Stimulated activated CD4-positive, alpha-beta T cell treated with anti-CD3 and anti-CD28 coated beads, TNF-alpha, amount 100 ng/mL, for 24 hours (primary cell): ENCODE results near the gene JAZF1.

Experiments
- DNase-seq, 3 experiments: peaks; one replicate each; pipeline ENCODE4 v3.0.0-alpha.2; 2020; ENCODE audit warnings: low read depth in 3 of 3

JAZF1 gene

DNA sequence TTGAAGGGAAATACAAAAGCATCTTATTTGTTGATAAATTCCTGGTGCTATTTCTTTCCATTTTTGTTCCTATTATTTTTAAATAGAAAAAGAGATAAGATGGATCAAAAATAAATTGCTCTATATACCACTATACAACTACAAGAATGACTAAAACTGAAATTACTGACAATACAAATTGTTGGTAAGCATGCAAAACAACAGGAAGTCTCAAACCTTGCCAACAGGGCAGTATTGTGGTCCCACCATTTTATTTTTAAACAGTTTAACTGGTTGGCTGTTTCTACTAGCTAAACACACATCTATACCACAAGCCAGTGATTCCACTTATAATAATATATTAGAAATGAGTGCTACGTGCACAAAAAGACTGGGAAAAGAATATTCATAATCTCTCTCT is 213.0 kb downstream of the JAZF1 start:
- DNase-seq = no peak

GRCh38 chr7:27966219-27966780 is 214.3 kb downstream of the JAZF1 start:
- DNase-seq = no peak

DNA sequence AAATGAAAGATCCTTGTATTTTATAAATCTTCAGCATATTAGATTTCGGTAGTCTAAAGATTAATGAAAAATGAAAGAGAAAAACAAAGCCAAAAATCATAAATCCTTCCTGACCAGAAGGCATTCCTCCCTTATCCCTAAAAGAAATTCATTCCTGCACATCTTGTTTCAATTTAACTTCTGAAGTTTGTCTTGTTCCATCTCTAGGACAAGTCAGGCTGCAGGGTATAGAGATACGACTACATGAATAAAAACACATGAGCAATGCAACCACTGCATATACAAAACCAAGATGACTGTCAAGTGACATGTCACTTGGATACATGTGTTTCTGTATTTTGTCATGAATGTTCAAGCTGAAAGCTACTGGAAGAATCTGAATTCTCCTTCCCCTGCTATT is 214.9 kb downstream of the JAZF1 start:
- no peak for DNase-seq

GRCh38 chr7:27964820-27965219 is 215.8 kb downstream of the JAZF1 start:
- DNase-seq = no peak

GRCh38 chr7:27963056-27963455 is 217.5 kb downstream of the JAZF1 start:
- no peak for DNase-seq

DNA sequence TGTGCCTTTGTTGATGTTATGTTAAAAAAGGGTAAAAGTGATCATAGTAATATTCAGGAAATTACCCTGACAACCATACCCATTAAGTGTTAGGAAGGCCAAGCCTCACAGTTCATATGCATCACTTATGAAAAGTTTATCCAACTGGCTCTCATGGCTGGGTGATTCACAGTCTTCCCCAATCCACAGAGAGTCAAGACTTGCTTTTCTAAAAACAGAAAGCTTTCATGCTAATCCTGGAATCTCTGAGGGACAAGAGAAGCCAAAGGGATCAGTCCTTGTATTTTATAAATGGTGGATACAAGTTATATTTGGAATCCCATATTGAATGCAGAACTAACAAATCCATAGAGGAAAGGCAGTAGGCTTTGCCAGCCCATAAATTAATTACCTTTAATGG is 218.3 kb downstream of the JAZF1 start:
- no peak for DNase-seq

- DNase-seq = no peak
Observed at GRCh38 chr7:27961255-27961654, 219.3 kb downstream of the JAZF1 start.

DNA sequence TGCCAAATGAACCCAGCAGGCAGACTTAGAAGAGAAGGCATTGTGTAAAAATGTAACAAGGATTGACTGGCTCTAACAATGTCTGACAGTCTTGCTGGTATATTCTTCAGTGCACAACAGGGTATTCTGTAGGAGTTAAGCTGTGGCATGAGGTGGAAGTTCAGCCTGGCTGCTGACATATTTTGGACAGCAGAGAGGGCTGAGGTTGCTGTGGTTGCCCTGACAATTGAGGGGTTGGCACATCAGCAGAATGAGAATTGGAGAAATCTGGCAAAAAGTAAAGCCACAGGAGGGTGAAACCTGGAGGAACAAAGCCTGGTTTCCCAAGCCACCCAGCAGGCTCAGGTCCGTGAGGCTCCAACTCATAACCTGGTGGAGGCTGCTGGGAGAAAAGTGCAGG is 220.2 kb downstream of the JAZF1 start:
- no peak for DNase-seq

DNA sequence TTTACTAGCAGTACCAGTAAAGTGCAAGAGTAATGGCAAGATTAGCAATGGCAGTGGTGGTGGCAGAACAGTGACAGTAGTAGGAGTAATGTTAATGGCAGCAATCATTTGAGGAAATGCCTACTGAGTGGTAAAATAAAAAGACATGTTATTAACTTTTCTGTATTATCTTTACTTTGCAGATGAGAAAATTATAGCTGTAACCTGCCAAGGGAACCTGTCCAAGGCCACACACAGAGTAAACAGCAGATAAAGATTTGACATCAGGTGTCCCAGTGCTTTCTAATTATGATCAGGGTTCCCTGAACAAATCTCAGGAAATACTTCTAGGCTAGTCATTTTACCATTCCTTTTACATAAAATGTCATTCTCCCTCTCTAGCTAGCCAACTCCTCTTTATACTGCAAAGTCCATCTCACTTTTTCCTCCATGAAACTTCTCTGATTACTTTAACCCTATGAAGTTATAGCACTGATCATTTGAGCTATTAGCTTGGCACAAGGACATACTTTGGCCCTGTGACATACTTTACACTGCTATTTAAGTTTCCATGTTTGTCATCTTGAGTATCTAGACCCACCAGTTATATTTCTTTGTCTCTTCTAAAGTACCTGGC is 221.6 kb downstream of the JAZF1 start:
- DNase-seq = no peak

- DNase-seq = no peak
Observed at GRCh38 chr7:27955596-27955995, 225.0 kb downstream of the JAZF1 start.

DNA sequence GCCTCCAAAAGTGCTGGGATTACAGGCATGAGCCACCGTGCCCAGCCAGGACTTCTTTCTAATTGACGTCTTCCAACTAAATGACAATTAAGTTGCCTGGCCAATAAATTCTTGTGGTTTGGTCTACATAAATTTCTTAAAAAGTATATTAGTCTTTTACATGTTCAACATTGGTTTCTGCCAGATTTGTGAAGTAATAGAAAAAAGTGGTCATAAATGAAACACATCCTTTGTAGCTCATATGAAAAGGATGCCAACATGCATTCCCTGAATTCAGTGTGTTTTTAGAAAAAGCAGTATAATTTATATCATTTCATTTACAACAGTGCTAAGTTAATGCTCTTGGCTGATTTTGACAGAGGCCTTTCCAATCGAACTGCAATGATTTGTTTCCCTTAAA is 225.6 kb downstream of the JAZF1 start:
- no peak for DNase-seq

DNA sequence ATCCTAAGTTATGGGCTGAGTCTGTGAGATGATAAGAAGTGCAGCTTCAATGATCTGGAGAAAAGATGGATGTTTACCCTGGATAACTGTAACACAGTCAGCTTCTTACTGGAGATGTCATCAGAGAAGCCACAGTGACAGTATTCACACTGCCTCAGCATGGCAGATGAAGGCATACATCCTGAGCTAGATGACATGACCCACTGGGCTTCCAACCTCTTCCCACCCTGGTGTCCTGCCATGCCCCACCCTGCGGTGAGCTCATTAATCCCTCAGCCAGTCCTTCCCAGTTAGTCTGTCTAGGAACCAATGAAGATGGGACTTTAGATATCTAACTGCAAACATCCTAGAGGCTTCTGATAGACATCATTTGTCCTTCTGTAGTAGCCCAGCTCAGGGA is 226.8 kb downstream of the JAZF1 start:
- DNase-seq = no peak

DNA sequence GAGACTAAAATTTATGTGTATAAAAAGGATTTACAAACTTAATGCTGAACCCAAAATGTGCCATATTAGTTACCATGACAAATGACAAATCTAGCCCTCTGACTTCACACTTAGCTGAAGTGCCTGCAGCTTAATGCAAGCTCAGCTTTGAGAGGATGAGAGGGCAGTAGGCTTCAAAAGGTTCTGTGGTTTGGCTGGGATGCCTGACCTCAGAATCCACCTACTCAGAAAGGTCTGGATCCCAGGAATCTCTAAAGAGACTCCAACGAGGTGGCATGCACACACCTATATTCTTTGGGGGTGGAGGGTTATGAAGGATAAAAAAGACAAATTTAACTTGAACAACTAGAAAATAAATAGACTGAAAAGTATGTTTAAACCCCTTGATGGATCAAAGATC is 227.2 kb downstream of the JAZF1 start:
- DNase-seq = no peak

DNA sequence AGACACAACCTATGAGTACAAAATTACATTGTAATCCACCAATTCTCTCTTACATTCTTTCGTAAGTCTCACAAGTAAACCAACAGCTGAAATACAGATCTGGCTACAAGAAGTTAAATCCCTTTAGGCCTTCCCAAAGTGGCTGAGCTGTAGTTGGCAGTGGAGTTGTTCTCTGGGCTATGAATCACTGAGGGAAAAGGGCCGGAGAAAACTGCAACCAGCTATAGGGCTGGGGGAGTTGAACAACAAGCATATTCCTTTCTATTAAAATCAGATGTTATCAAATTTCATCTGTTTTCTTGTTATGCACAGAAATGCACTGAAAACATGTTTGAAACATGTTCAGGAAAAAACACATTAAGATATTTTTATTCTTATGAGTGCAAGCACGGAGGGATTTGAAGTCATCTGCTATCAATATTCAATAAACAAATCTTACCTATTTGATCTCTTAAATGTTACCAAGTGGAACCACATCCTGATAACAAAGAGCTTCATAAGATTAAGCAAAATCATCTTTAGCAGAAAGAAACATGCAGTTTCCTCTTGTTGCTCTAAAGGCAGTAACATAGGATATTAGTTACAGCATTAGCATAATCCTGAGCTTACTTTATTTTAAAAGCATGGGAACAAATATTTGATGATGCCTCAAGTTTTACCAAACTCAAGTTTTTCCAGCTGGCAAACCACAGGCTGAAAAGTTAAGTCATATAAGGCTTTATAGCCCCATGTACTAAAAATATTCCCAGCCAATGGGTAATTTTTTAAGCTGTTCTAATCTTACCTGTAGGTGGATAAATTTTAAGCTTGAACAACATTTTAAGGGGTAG is 227.9 kb downstream of the JAZF1 start:
- DNase-seq = no peak

GRCh38 chr7:27950123-27950522 is 230.5 kb downstream of the JAZF1 start:
- DNase-seq = no peak

- no peak for DNase-seq
Observed at GRCh38 chr7:27948861-27949260, 231.7 kb downstream of the JAZF1 start.

GRCh38 chr7:27947586-27948278 is 232.9 kb downstream of the JAZF1 start:
- DNase-seq = no peak

DNA sequence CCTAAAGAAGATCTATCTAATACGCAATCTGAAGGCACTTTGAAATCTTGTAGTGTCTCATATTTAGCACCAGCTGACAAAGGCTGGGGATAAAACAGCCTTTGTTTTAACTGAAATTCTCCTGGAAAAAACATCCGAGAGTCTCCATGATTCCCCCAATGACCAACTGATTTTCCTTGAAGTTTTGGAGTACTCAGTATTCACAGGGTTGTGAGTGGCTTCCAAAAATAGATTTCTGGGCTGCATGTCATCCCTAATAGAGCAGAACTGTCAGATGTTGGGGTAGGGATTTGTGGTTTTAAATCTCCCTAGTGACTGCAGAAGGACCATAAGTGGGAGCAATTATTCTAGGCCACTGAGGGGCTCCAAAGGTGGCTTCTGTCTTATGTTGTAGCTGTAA is 234.2 kb downstream of the JAZF1 start:
- DNase-seq = no peak

- no peak for DNase-seq
Observed at GRCh38 chr7:27945058-27945795, 235.4 kb downstream of the JAZF1 start.

- no peak for DNase-seq
Observed at GRCh38 chr7:27944643-27945042, 236.0 kb downstream of the JAZF1 start.

- no peak for DNase-seq
Observed at GRCh38 chr7:27943241-27943640, 237.4 kb downstream of the JAZF1 start.

GRCh38 chr7:27942711-27943110 is 237.9 kb downstream of the JAZF1 start:
- DNase-seq = no peak
